Gastrocnemius medialis (tissue), 4 donors: ENCODE results near the gene SCMH1.

ENCODE experiments used
- CTCF ChIP-seq, 5 experiments: fragments of 450-650 bp in 3 of 5; fragments of 200-600 bp in 2 of 5; sonication (generic) in 2 of 5; IDR thresholded peaks in 4 of 5; conservative IDR thresholded peaks in 1 of 5; 1 replicate in 4 of 5; 2 replicates in 1 of 5; pipeline ENCODE4 v1.5.1; 2016 to 2019; ENCODE audit warnings: antibody characterized with exemption in 5 of 5, mild to moderate bottlenecking in 3 of 5, moderate library complexity in 3 of 5
- POLR2A ChIP-seq, 2 donors: fragments of 450-650 bp; IDR thresholded peaks; one replicate each; pipeline ENCODE4 v1.6.1; 2017; ENCODE audit warnings: antibody characterized with exemption in 2 of 2, mild to moderate bottlenecking in 2 of 2, moderate library complexity in 2 of 2

GRCh38 chr1:41151846-41152245 is 90.3 kb downstream of the SCMH1 start:
- no peak for TF ChIP-seq CTCF (IDR thresholded peaks at IDR 0.05 in 4 of 5, conservative IDR thresholded peaks at IDR 0.05 in 1 of 5)
- TF ChIP-seq POLR2A (IDR thresholded peaks at IDR 0.05) = no peak
